Thyroid gland (tissue), 4 donors: Measurements from ENCODE around the gene NFASC. TPM values are rescaled to one million over a fixed set of nuclear protein-coding genes. Genes with fewer than 3 reads are reported as not detected.

Experiments used
- DNase-seq, 2 donors: peaks; one replicate each; pipeline ENCODE4 v3.0.0-alpha.2; 2019
- H3K27ac ChIP-seq, 3 donors: fragments of 200-600 bp; sonication (generic); 1 replicate in 2 of 3; 2 replicates in 1 of 3; pipeline ENCODE4 v1.5.1; 2016 to 2019; ENCODE audit warnings: mild to moderate bottlenecking in 1 of 3, moderate library complexity in 1 of 3
- H3K27me3 ChIP-seq: fragments of 200-600 bp; sonication (generic); one replicate; pipeline ENCODE4 v1.5.1; 2019
- H3K36me3 ChIP-seq, 2 donors: fragments of 200-600 bp; sonication (generic); one replicate each; pipeline ENCODE4 v1.5.1; 2016 to 2019
- H3K4me1 ChIP-seq, 2 donors: fragments of 200-600 bp; sonication (generic); one replicate each; pipeline ENCODE4 v1.5.1; 2017 to 2019
- H3K4me3 ChIP-seq, 3 donors: fragments of 200-600 bp; sonication (generic); replicated peaks in 1 of 3; 1 replicate in 2 of 3; 2 replicates in 1 of 3; pipeline ENCODE4 v1.5.1; 2016; ENCODE audit warnings: mild to moderate bottlenecking in 1 of 3
- H3K9me3 ChIP-seq: fragments of 200-600 bp; sonication (generic); one replicate; pipeline ENCODE4 v1.5.1; 2017
- CTCF ChIP-seq, 6 experiments: fragments of 200-600 bp in 3 of 6; fragments of 450-650 bp in 3 of 6; sonication (generic) in 3 of 6; IDR thresholded peaks; one replicate each; pipeline ENCODE4 v1.5.1; 2016 to 2019; ENCODE audit warnings: antibody characterized with exemption in 6 of 6, mild to moderate bottlenecking in 2 of 6, inconsistent platforms in 1 of 6, moderate library complexity in 1 of 6
- POLR2A ChIP-seq, 2 donors: fragments of 450-650 bp; IDR thresholded peaks; one replicate each; pipeline ENCODE4 v1.6.1; 2017; ENCODE audit warnings: antibody characterized with exemption in 2 of 2, mild to moderate bottlenecking in 2 of 2, moderate library complexity in 1 of 2
- WGBS, 2 donors: methylation state at CpG; one replicate each; pipeline ENCODE4 v1.1.5; 2017; 5-methylcytosine and 5-hydroxymethylcytosine counted together
- intact Hi-C: fragments of 100-400 bp; cut with DNase I; formaldehyde crosslinking; loops from one replicate; pipeline ENCODE4 v1.15.1; 2023
- total RNA-seq, 4 donors: library from RNA; depleted of rRNA; stranded (reverse); fragments of >200 nt; gene quantifications; one replicate each; pipeline ENCODE4 v1.2.3, GENCODE V29; 2016

The NFASC gene
- total RNA-seq, 4 donors from 2014 or later, result 3.6 to 9.4 (median 3.9) TPM

- 91% methylated on average over 10 of the region's 10 CpGs for WGBS, 2 donors
- no peak for DNase-seq
- Histone ChIP-seq H3K4me3 (no peak overlapping the region), H3K27ac (no peak overlapping the region), H3K4me1 (no peaks in the 10 kb centered on the region), H3K27me3 (no peaks in the 10 kb centered on the region), H3K36me3 (no peaks in the 10 kb centered on the region), H3K9me3 (no peaks in the 10 kb centered on the region)
- intact Hi-C loops, result loop anchor here (5.0 kb wide), 1 partner anchor 264 kb away; no protein-coding TSS in a partner anchor
- TF ChIP-seq CTCF (IDR thresholded peaks at IDR 0.05) (no peak), POLR2A (IDR thresholded peaks at IDR 0.05) (no peak)
Measured at GRCh38 chr1:204992998-204993314, 122.3 kb downstream of the NFASC start.

GRCh38 chr1:204994086-204994862, 123.6 kb downstream of the NFASC start:
- H3K4me1 ChIP-seq, result no peaks in the 10 kb centered on the region
- H3K36me3 ChIP-seq, result no peaks in the 10 kb centered on the region
- H3K4me3 ChIP-seq, result no peak overlapping the region
- intact Hi-C loops, result loop anchor here (5.0 kb wide), 1 partner anchor 263 kb away; no protein-coding TSS in a partner anchor
- no peak for DNase-seq
- 85 to 87% methylated on average over 10 of the region's 10 CpGs for WGBS, 2 donors
- no peak overlapping the region for H3K27ac ChIP-seq
- TF ChIP-seq POLR2A (IDR thresholded peaks at IDR 0.05) (no peak), CTCF (IDR thresholded peaks at IDR 0.05) (no peak)
- no peaks in the 10 kb centered on the region for H3K9me3 ChIP-seq
- H3K27me3 ChIP-seq, result no peaks in the 10 kb centered on the region

- no peak overlapping the region for H3K4me3 ChIP-seq
- H3K36me3 ChIP-seq, result no peaks in the 10 kb centered on the region
- H3K9me3 ChIP-seq, result no peaks in the 10 kb centered on the region
- H3K27me3 ChIP-seq, result no peaks in the 10 kb centered on the region
- H3K27ac ChIP-seq, result no peak overlapping the region
- no peak for DNase-seq
- TF ChIP-seq POLR2A (IDR thresholded peaks at IDR 0.05) (no peak), CTCF (IDR thresholded peaks at IDR 0.05) (no peak)
- no peaks in the 10 kb centered on the region for H3K4me1 ChIP-seq
- 88 to 97% methylated on average over 22 of the region's 22 CpGs for WGBS, 2 donors
- intact Hi-C loops, result no loop called here
Measured at GRCh38 chr1:204996981-204997380, 126.3 kb downstream of the NFASC start.

GRCh38 chr1:204997591-204998355, 127.1 kb downstream of the NFASC start:
- Histone ChIP-seq H3K27ac (no peak overlapping the region), H3K4me1 (no peaks in the 10 kb centered on the region), H3K27me3 (no peaks in the 10 kb centered on the region), H3K36me3 (no peaks in the 10 kb centered on the region), H3K4me3 (no peak overlapping the region), H3K9me3 (no peaks in the 10 kb centered on the region)
- intact Hi-C loops, result no loop called here
- DNase-seq, result no peak
- TF ChIP-seq POLR2A (IDR thresholded peaks at IDR 0.05) (no peak), CTCF (IDR thresholded peaks at IDR 0.05) (no peak)
- 60 to 82% methylated on average over 16 of the region's 16 CpGs for WGBS, 2 donors

GRCh38 chr1:205001162-205001561, 130.5 kb downstream of the NFASC start:
- intact Hi-C loops, result no loop called here
- no peaks in the 10 kb centered on the region for H3K36me3 ChIP-seq
- no peak overlapping the region for H3K27ac ChIP-seq
- DNase-seq, result no peak
- H3K4me1 ChIP-seq, result no peaks in the 10 kb centered on the region
- no peak overlapping the region for H3K4me3 ChIP-seq
- no peaks in the 10 kb centered on the region for H3K9me3 ChIP-seq
- no peak for TF ChIP-seq POLR2A (IDR thresholded peaks at IDR 0.05)
- TF ChIP-seq CTCF (IDR thresholded peaks at IDR 0.05), result no peak
- WGBS, 2 donors, result 95 to 96% methylated on average over 14 of the region's 14 CpGs
- H3K27me3 ChIP-seq, result no peaks in the 10 kb centered on the region
